Measurements from ENCODE around the gene RLBP1. TPM values are rescaled to one million over a fixed set of nuclear protein-coding genes. Genes with fewer than 3 reads are reported as not detected.

RLBP1 gene
- total and polyA plus RNA-seq, 12 donors: 0.10 to 0.16 TPM; not detected in 10

GRCh38 chr15:89218531-89218930 is 2.8 kb downstream of the RLBP1 start:
- Histone ChIP-seq H3K36me3 (replicated peaks in 1 of 2) (no peaks in the 10 kb centered on the region), H3K27me3 (no peaks in the 10 kb centered on the region), H3K9me3 (replicated peaks in 1 of 3) (no peaks in the 10 kb centered on the region), H3K27ac (no peak overlapping the region), H3K4me3 (no peak overlapping the region), H3K4me1 (replicated peaks in 1 of 2) (no peaks in the 10 kb centered on the region)
- DNase-seq: no peak
- intact Hi-C loops (cut with DNase I): loop anchor here in 1 of 2 donors (10.0 kb wide), 2 partner anchors 76 to 216 kb away; no protein-coding TSS in a partner anchor
- WGBS, 4 donors: 84 to 93% (median 88%) methylated on average over 8 of the region's 8 CpGs
- no peak for TF ChIP-seq POLR2A (IDR thresholded peaks at IDR 0.05)
- TF ChIP-seq CTCF (IDR thresholded peaks at IDR 0.05): no peak

- H3K36me3 ChIP-seq (replicated peaks in 1 of 2): no peaks in the 10 kb centered on the region
- WGBS, 4 donors: 63 to 83% (median 72%) methylated on average over 6 of the region's 6 CpGs
- TF ChIP-seq CTCF (IDR thresholded peaks at IDR 0.05) (no peak), POLR2A (IDR thresholded peaks at IDR 0.05) (no peak)
Measured at GRCh38 chr15:89217686-89218376, 3.5 kb downstream of the RLBP1 start.

GRCh38 chr15:89217031-89217430 is 4.3 kb downstream of the RLBP1 start:
- DNase-seq: no peak
- TF ChIP-seq CTCF (IDR thresholded peaks at IDR 0.05) (no peak), POLR2A (IDR thresholded peaks at IDR 0.05) (no peak)
- intact Hi-C loops (cut with DNase I): loop anchor here in 1 of 2 donors (10.0 kb wide), 2 partner anchors 78 to 218 kb away; no protein-coding TSS in a partner anchor
- Histone ChIP-seq H3K9me3 (replicated peaks in 1 of 3) (no peaks in the 10 kb centered on the region), H3K27me3 (no peaks in the 10 kb centered on the region), H3K4me3 (no peak overlapping the region), H3K27ac (no peak overlapping the region), H3K36me3 (replicated peaks in 1 of 2) (no peaks in the 10 kb centered on the region), H3K4me1 (replicated peaks in 1 of 2) (no peaks in the 10 kb centered on the region)
- 88 to 92% (median 90%) methylated on average over 20 of the region's 20 CpGs for WGBS, 4 donors

More at GRCh38 chr15:89217686-89218376, 3.5 kb downstream of the RLBP1 start:
- H3K4me1 ChIP-seq (replicated peaks in 1 of 2): no peaks in the 10 kb centered on the region
- intact Hi-C loops (cut with DNase I): loop anchor here in 1 of 2 donors (10.0 kb wide), 2 partner anchors 77 to 217 kb away; no protein-coding TSS in a partner anchor
- no peak for DNase-seq
- H3K4me3 ChIP-seq: no peak overlapping the region
- no peak overlapping the region for H3K27ac ChIP-seq
- H3K9me3 ChIP-seq (replicated peaks in 1 of 3): no peaks in the 10 kb centered on the region
- H3K27me3 ChIP-seq: no peaks in the 10 kb centered on the region

- H3K27ac ChIP-seq: no peak overlapping the region
- H3K27me3 ChIP-seq: no peaks in the 10 kb centered on the region
- WGBS, 4 donors: 75 to 89% (median 85%) methylated on average over 2 of the region's 2 CpGs
- no peak for TF ChIP-seq CTCF (IDR thresholded peaks at IDR 0.05)
- no peak for TF ChIP-seq POLR2A (IDR thresholded peaks at IDR 0.05)
- no peak for DNase-seq
- H3K4me3 ChIP-seq: no peak overlapping the region
- no peaks in the 10 kb centered on the region for H3K4me1 ChIP-seq (replicated peaks in 1 of 2)
- H3K9me3 ChIP-seq (replicated peaks in 1 of 3): no peaks in the 10 kb centered on the region
- no peaks in the 10 kb centered on the region for H3K36me3 ChIP-seq (replicated peaks in 1 of 2)
- intact Hi-C loops (cut with DNase I): loop anchor here in 1 of 2 donors (10.0 kb wide), 2 partner anchors 79 to 219 kb away; no protein-coding TSS in a partner anchor
Measured at GRCh38 chr15:89215627-89216026, 5.8 kb downstream of the RLBP1 start.
